ENCODE data around the gene PROSER2.

Gene PROSER2

GRCh38 chr10:11894381-11895107 is 71.4 kb downstream of the PROSER2 start:
- DNase-seq (ENCODE audit: low read depth), result no peak
- TF ChIP-seq CTCF (conservative IDR thresholded peaks at IDR 0.05; ENCODE audit: low read length), result no peak

GRCh38 chr10:11895108-11895466 is 71.9 kb downstream of the PROSER2 start:
- no peak for TF ChIP-seq CTCF (conservative IDR thresholded peaks at IDR 0.05; ENCODE audit: low read length)
- no peak overlapping the region for H3K4me3 ChIP-seq (ENCODE audit: low read length)
- DNase-seq (ENCODE audit: low read depth), result no peak

More at GRCh38 chr10:11894381-11895107, 71.4 kb downstream of the PROSER2 start:
- H3K4me3 ChIP-seq (ENCODE audit: low read length), result no peak overlapping the region

GRCh38 chr10:11895598-11895997 is 72.4 kb downstream of the PROSER2 start:
- H3K4me3 ChIP-seq (ENCODE audit: low read length), result no peak overlapping the region
- no peak for TF ChIP-seq CTCF (conservative IDR thresholded peaks at IDR 0.05; ENCODE audit: low read length)
- no peak for DNase-seq (ENCODE audit: low read depth)

GRCh38 chr10:11896549-11897200 is 73.5 kb downstream of the PROSER2 start:
- no peak for DNase-seq (ENCODE audit: low read depth)
- H3K4me3 ChIP-seq (ENCODE audit: low read length), result no peak overlapping the region
- TF ChIP-seq CTCF (conservative IDR thresholded peaks at IDR 0.05; ENCODE audit: low read length), result no peak

GRCh38 chr10:11898033-11898371 is 74.8 kb downstream of the PROSER2 start:
- no peak for TF ChIP-seq CTCF (conservative IDR thresholded peaks at IDR 0.05; ENCODE audit: low read length)
- no peak for DNase-seq (ENCODE audit: low read depth)
- H3K4me3 ChIP-seq (ENCODE audit: low read length), result no peak overlapping the region

- TF ChIP-seq CTCF (conservative IDR thresholded peaks at IDR 0.05; ENCODE audit: low read length), result no peak
- DNase-seq (ENCODE audit: low read depth), result no peak
- H3K4me3 ChIP-seq (ENCODE audit: low read length), result no peak overlapping the region
Observed at GRCh38 chr10:11898372-11899066, 75.4 kb downstream of the PROSER2 start.

All from AG10803 (cell line).